ENCODE results near the gene CLSTN2.

Gene CLSTN2

DNA sequence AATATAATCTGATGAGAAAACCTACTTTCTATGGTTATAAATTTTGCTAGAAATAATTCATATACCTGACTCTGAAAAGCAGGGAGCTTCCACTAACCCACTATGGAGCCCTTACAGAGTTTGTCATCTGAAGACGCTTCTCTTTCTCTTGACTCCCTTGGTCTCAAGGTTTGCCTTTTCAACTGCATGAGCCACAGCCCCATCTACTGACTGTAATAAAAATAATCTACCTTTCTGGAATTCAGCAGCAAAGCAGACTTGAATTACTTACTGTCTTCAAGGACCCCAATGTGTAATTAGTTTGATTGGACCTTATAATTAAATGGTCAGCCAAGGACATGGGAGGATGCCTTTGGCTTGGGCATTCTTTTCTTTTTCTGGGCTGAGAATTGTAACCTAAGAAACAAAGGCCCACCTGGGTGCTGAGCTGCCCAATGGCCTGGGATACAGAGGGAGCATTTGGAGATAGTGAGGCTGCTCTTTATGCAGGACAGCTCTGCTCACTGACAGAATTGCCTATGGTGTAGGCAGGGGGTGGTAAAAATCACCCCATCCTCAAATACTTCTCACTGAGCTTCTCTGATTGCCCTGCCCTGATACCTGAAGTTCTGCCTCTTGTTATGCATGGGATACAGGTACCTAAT, 564.3 kb downstream of the CLSTN2 start:
- no peak for DNase-seq (ENCODE audit: insufficient read length, low spot score)
- FAIRE-seq, result no peak
- TF ChIP-seq POLR2A (IDR thresholded peaks at IDR 0.05; ENCODE audit: low read depth, low read length) (no peak), POU2F2 (IDR thresholded peaks at IDR 0.05; ENCODE audit: low read depth, low read length) (no peak), POLR2AphosphoS5 (IDR thresholded peaks at IDR 0.05; ENCODE audit: low read depth, low read length) (no peak), TAF1 (IDR thresholded peaks at IDR 0.05; ENCODE audit: low read depth, low read length) (no peak), PAX5 (IDR thresholded peaks at IDR 0.05; ENCODE audit: insufficient read depth, low read length, severe bottlenecking) (no peak), SPI1 (IDR thresholded peaks at IDR 0.05; ENCODE audit: low read depth, low read length) (no peak)

- no peak for DNase-seq (ENCODE audit: insufficient read length, low spot score)
- FAIRE-seq, result no peak
- no peak for TF ChIP-seq SPI1 (IDR thresholded peaks at IDR 0.05; ENCODE audit: low read depth, low read length)
- TF ChIP-seq TAF1 (IDR thresholded peaks at IDR 0.05; ENCODE audit: low read depth, low read length), result no peak
- no peak for TF ChIP-seq POLR2AphosphoS5 (IDR thresholded peaks at IDR 0.05; ENCODE audit: low read depth, low read length)
- TF ChIP-seq PAX5 (IDR thresholded peaks at IDR 0.05; ENCODE audit: insufficient read depth, low read length, severe bottlenecking), result no peak
- TF ChIP-seq POU2F2 (IDR thresholded peaks at IDR 0.05; ENCODE audit: low read depth, low read length), result no peak
- TF ChIP-seq POLR2A (IDR thresholded peaks at IDR 0.05; ENCODE audit: low read depth, low read length), result no peak
Observed at GRCh38 chr3:140500473-140500872, 565.5 kb downstream of the CLSTN2 start.

- no peak for DNase-seq (ENCODE audit: insufficient read length, low spot score)
- TF ChIP-seq POLR2A (IDR thresholded peaks at IDR 0.05; ENCODE audit: low read depth, low read length), result no peak
- no peak for TF ChIP-seq SPI1 (IDR thresholded peaks at IDR 0.05; ENCODE audit: low read depth, low read length)
- TF ChIP-seq TAF1 (IDR thresholded peaks at IDR 0.05; ENCODE audit: low read depth, low read length), result no peak
- TF ChIP-seq PAX5 (IDR thresholded peaks at IDR 0.05; ENCODE audit: insufficient read depth, low read length, severe bottlenecking), result no peak
- no peak for TF ChIP-seq POU2F2 (IDR thresholded peaks at IDR 0.05; ENCODE audit: low read depth, low read length)
- no peak for TF ChIP-seq POLR2AphosphoS5 (IDR thresholded peaks at IDR 0.05; ENCODE audit: low read depth, low read length)
- FAIRE-seq, result no peak
Observed at GRCh38 chr3:140501061-140501769, 566.2 kb downstream of the CLSTN2 start.

DNA sequence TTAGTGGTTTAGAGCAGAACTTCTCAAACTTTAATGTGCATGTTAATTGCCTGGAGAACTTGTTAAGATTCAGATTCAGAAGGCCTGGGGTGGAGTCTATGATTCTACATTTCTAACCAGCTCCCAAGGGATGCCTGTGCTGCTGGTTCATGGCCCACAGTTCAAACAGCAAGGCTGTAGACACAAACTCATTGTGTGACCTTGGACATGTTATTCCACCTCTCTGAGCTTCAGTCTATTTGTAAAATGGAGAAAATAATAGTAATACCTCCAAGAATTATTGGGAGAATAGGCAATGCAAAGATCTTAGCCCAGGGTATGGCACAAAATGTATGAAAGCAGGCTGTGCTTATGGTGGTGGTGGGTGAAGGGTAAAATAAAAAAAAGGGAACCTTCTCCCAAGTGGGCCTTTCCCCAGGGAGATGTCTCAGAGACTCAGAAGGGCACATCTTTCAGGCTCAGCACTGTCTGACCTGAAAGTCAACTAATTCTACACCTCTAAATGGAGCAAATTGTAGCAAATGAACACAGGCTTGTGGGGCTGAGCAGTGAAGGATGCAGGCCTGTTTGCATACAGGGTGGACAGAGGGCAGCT, 566.9 kb downstream of the CLSTN2 start:
- FAIRE-seq, result no peak
- TF ChIP-seq TAF1 (IDR thresholded peaks at IDR 0.05; ENCODE audit: low read depth, low read length) (no peak), POU2F2 (IDR thresholded peaks at IDR 0.05; ENCODE audit: low read depth, low read length) (no peak), SPI1 (IDR thresholded peaks at IDR 0.05; ENCODE audit: low read depth, low read length) (no peak), PAX5 (IDR thresholded peaks at IDR 0.05; ENCODE audit: insufficient read depth, low read length, severe bottlenecking) (no peak), POLR2A (IDR thresholded peaks at IDR 0.05; ENCODE audit: low read depth, low read length) (no peak), POLR2AphosphoS5 (IDR thresholded peaks at IDR 0.05; ENCODE audit: low read depth, low read length) (no peak)
- no peak for DNase-seq (ENCODE audit: insufficient read length, low spot score)

DNA sequence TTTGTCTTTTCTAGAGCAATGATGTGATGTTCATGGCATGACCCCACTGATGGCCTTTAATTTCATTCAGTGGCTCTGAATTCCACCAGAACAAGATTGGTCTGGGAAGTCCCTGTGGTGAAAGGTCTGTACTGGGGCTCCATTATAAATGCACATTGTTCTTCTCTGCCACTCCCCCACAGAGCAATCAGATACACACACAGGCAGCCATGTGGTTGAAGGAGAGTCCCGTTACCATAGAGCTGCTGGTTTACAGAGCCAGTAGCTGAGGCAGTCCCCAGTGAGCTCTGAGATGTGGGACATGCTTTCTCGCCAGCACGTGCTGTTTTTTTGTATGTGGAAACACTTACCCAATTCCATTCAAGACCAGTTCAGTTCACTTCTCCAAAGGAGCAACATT, 570.2 kb downstream of the CLSTN2 start:
- DNase-seq (ENCODE audit: insufficient read length, low spot score) (no peak), FAIRE-seq (no peak)
- TF ChIP-seq POLR2A (IDR thresholded peaks at IDR 0.05; ENCODE audit: low read depth, low read length) (no peak), PAX5 (IDR thresholded peaks at IDR 0.05; ENCODE audit: insufficient read depth, low read length, severe bottlenecking) (no peak), TAF1 (IDR thresholded peaks at IDR 0.05; ENCODE audit: low read depth, low read length) (no peak), POU2F2 (IDR thresholded peaks at IDR 0.05; ENCODE audit: low read depth, low read length) (no peak), SPI1 (IDR thresholded peaks at IDR 0.05; ENCODE audit: low read depth, low read length) (no peak)

GRCh38 chr3:140505876-140506275, 570.9 kb downstream of the CLSTN2 start:
- no peak for FAIRE-seq
- TF ChIP-seq POU2F2 (IDR thresholded peaks at IDR 0.05; ENCODE audit: low read depth, low read length) (no peak), SPI1 (IDR thresholded peaks at IDR 0.05; ENCODE audit: low read depth, low read length) (no peak), TAF1 (IDR thresholded peaks at IDR 0.05; ENCODE audit: low read depth, low read length) (no peak), POLR2A (IDR thresholded peaks at IDR 0.05; ENCODE audit: low read depth, low read length) (no peak), PAX5 (IDR thresholded peaks at IDR 0.05; ENCODE audit: insufficient read depth, low read length, severe bottlenecking) (no peak), POLR2AphosphoS5 (IDR thresholded peaks at IDR 0.05; ENCODE audit: low read depth, low read length) (no peak)

DNA sequence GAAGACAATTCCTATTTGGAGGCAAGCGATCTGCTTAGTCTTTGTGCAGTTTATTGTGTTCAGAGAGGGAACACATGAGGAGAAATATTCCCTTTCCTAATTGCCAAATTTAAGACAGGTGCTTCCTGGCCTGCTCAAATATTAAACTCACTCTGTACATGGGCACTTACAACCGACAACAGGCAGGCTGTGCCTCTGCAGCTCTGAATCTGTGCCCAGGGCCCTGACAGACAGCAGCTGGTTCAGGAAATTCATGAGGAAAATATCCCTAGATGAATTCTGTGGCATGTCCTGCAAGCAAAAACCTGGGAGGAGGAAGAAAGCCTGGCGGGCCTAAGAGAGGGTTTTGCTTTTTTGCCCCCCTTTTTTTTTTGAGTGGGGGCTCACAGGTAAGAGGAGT, 573.6 kb downstream of the CLSTN2 start:
- no peak for TF ChIP-seq TAF1 (IDR thresholded peaks at IDR 0.05; ENCODE audit: low read depth, low read length)
- TF ChIP-seq POU2F2 (IDR thresholded peaks at IDR 0.05; ENCODE audit: low read depth, low read length), result no peak
- TF ChIP-seq SPI1 (IDR thresholded peaks at IDR 0.05; ENCODE audit: low read depth, low read length), result no peak
- no peak for TF ChIP-seq POLR2AphosphoS5 (IDR thresholded peaks at IDR 0.05; ENCODE audit: low read depth, low read length)
- no peak for TF ChIP-seq PAX5 (IDR thresholded peaks at IDR 0.05; ENCODE audit: insufficient read depth, low read length, severe bottlenecking)
- no peak for TF ChIP-seq POLR2A (IDR thresholded peaks at IDR 0.05; ENCODE audit: low read depth, low read length)
- DNase-seq (ENCODE audit: insufficient read length, low spot score) (no peak), FAIRE-seq (no peak)

More at GRCh38 chr3:140505876-140506275, 570.9 kb downstream of the CLSTN2 start:
- DNase-seq (ENCODE audit: insufficient read length, low spot score), result no peak

DNA sequence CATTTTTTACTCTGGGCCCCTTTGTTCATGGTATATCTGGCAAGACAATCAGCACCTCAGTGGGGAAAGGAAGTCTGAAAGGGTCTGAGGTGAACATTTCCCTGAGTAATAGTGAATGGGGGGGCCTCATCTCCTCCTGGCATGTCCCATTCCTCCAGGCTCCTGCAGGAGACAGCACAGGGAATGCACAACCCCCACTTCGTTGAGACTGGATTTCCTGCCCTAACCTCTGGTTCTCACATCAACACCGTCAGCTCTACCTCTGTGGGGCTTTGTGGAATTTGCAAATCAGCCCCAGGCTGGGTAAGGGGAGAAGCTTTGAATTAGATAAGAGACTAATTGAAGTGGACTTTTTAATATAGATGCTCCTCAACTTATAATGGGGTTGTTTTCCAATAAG, 574.5 kb downstream of the CLSTN2 start:
- no peak for DNase-seq (ENCODE audit: insufficient read length, low spot score)
- no peak for TF ChIP-seq POLR2A (IDR thresholded peaks at IDR 0.05; ENCODE audit: low read depth, low read length)
- no peak for TF ChIP-seq PAX5 (IDR thresholded peaks at IDR 0.05; ENCODE audit: insufficient read depth, low read length, severe bottlenecking)
- no peak for TF ChIP-seq POU2F2 (IDR thresholded peaks at IDR 0.05; ENCODE audit: low read depth, low read length)
- TF ChIP-seq SPI1 (IDR thresholded peaks at IDR 0.05; ENCODE audit: low read depth, low read length), result no peak
- TF ChIP-seq POLR2AphosphoS5 (IDR thresholded peaks at IDR 0.05; ENCODE audit: low read depth, low read length), result no peak
- no peak for TF ChIP-seq TAF1 (IDR thresholded peaks at IDR 0.05; ENCODE audit: low read depth, low read length)
- FAIRE-seq, result no peak

DNA sequence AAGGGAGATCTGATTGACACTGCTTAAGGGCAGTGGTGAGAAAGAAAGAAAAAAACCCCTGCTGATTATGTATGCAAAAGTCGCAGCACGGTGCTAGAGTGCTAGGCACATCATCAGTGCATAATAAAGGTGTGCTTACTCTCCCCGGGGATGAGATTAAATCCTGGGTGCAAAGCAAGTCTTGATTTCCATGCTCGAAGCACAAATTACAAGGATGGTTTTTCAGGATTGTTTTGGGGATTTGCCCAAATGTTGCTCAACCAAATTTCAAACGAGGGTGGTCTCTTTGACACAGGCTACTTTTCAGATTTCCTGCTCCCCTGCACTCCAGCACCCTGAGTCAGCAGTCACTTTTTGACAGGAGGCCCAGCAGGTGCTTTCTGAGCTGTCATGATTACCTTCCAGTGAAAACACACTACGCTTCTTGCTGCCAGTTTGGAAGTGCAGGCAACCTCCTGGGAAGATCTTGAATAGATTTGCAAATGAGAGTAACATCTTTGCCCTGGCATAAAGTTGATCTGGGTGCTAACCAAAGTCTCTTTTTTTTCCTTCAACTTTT, 575.4 kb downstream of the CLSTN2 start:
- FAIRE-seq, result no peak

More for the DNA sequence above, 575.4 kb downstream of the CLSTN2 start:
- TF ChIP-seq POLR2AphosphoS5 (IDR thresholded peaks at IDR 0.05; ENCODE audit: low read depth, low read length) (no peak), TAF1 (IDR thresholded peaks at IDR 0.05; ENCODE audit: low read depth, low read length) (no peak)
- DNase-seq (ENCODE audit: insufficient read length, low spot score), result no peak
